Pancreas (tissue), 10 donors: ENCODE results near the gene FBXO5. TPM values are rescaled to one million over a fixed set of nuclear protein-coding genes. Genes with fewer than 3 reads are reported as not detected.
"Not testable (repeated sequence)": the region's sequence is repeated elsewhere in the genome, so short reads cannot be mapped to it uniquely, and the experiment has no call there.

Experiments used
- ATAC-seq, 4 donors: fragments of 200-7000 bp; cut with Tn5 transposase; one replicate each; pipeline versions ENCODE4 v1.8.0 to v1.9.1; 2020; ENCODE audit warnings: mild to moderate bottlenecking in 4 of 4, moderate library complexity in 4 of 4
- DNase-seq, 6 donors: peaks; one replicate each; pipeline ENCODE4 v3.0.0-alpha.2; 2020
- FAIRE-seq: peaks from 2 replicates; lab custom pipeline; 2012; peaks lifted over from hg19 to GRCh38; lab: Jason Lieb, UNC
- H3K27ac ChIP-seq, 4 donors: fragments of 200-600 bp; sonication (generic); 1 replicate in 3 of 4; 2 replicates in 1 of 4; pipeline versions ENCODE4 v1.5.0 to v1.8.0; 2020
- H3K27me3 ChIP-seq, 4 donors: fragments of 200-600 bp; one replicate each; pipeline ENCODE4 v1.8.0; 2021
- H3K36me3 ChIP-seq, 3 donors: fragments of 200-600 bp; sonication (generic) in 1 of 3; one replicate each; pipeline versions ENCODE4 v1.5.0 to v1.8.0; 2020 to 2021
- H3K4me1 ChIP-seq, 3 donors: fragments of 200-600 bp; one replicate each; pipeline ENCODE4 v1.8.0; 2021
- H3K4me3 ChIP-seq, 4 donors: fragments of 200-600 bp; sonication (generic) in 2 of 4; one replicate each; pipeline versions ENCODE4 v1.5.0 to v1.8.0; 2020 to 2021
- H3K9me3 ChIP-seq, 4 donors: fragments of 200-600 bp; one replicate each; pipeline ENCODE4 v1.8.0; 2021
- CTCF ChIP-seq, 4 donors: fragments of 200-600 bp; sonication (generic) in 3 of 4; IDR thresholded peaks; one replicate each; pipeline versions ENCODE4 v1.5.0 to v1.8.0; 2021; ENCODE audit warnings: antibody characterized with exemption in 4 of 4
- WGBS, 2 donors: extraction: QIAGEN DNeasy Blood & Tissue Kit; methylation state at CpG; one replicate each; pipeline ENCODE4 v1.1.7; 2013; 5-methylcytosine and 5-hydroxymethylcytosine counted together
- intact Hi-C, 3 donors: fragments of 100-400 bp; cut with DNase I; formaldehyde crosslinking; loops; one replicate each; pipeline versions ENCODE4 v1.11.1 to v1.14.2; 2022
- polyA plus RNA-seq, 2 donors: library from polyadenylated mRNA; stranded (reverse); fragments of 200-250 nt; gene quantifications; one replicate each; pipeline ENCODE4 v1.2.3, GENCODE V29; 2013
- total RNA-seq, 6 donors: library from RNA; stranded (reverse); fragmentation: NEBNext Ultra II Directional in 4 of 6; extraction: Animal tissue kit (Norgen Biotek cat#: 25700) in 4 of 6; gene quantifications; one replicate each; pipeline versions ENCODE4 v1.2.1 to v1.2.4, GENCODE V29; 2021 to 2023
- donor health status: healthy with polysubstance abuse.
- donor health status: DM: no; HTN: no; CAD: no; lungs with moderate emphysema.
- donor health status: DM: no; HTN: no; CAD: no.
- donor health status: control.
- donor health status: control.
- donor health status: Bipolar disorder and iron deficiency.
- donor health status: DM: yes; HTN: yes; CAD: no.
- donor health status: DM: no; HTN: no; CAD: no.
- donor health status: DM: no; HTN: no; CAD: no.
- donor health status: DM: yes; HTN: yes; CAD: no.

FBXO5 gene
- total and polyA plus RNA-seq, 8 donors, result 0.57 to 3.2 (median 1.5) TPM

DNA sequence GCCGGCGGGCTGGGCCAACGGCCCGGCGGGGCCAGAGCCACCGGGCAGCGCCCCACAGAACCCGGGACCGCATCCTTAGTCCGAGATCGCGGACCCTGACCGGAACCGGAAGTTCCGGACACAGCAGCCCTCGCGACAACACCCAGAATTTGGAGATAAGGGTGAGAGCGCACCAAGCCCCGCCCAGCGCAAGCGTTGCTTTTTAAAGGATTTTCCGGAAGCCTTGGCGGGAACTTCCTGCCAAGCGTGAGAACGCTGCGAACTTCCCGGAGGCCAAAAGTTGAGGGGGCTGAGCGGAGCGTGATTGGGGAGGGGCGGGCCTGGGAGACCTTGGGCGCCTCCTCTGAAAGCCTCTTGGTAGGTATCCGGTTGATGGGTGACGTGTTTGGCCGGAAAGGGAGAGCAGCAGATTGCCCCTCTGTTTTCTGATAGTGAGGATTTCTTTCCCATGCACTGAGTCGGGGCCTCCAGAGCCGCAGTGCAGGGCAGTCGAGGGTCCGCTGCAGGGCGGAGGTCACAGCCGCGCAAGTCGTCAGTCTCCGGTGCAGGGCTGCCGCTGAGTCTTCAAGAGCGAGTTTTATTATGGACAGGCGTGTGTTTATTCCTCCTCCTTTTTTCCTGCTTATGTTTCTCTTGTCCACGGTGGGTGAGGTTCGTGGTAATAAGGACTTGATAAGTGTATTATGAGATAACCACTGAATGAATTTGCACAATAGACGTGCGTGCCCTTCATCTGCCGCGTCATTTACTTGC, 19.9 kb upstream of the FBXO5 start, which contains the start of gene MTRF1L:
TSS of gene MTRF1L (minus strand) at position 97 of the 753 bp plus-strand sequence. CDS start at position 73, 24 bp downstream.
- FAIRE-seq (peak; percentile 63), DNase-seq (peak; percentile 89 to 94 (median 92)), ATAC-seq (peak; percentile 97 to 99 (median 98))
- Histone ChIP-seq H3K4me3 (peak within 1 kb of the TSS; percentile 57 to 92 (median 68)), H3K27ac (peak within 1 kb of the TSS; percentile 48 to 86 (median 68)), H3K9me3 (no peaks in the 10 kb centered on the region), H3K36me3 (no peaks in the 10 kb centered on the region), H3K27me3 (no peaks in the 10 kb centered on the region), H3K4me1 (peaks cover 4 to 32% (median 31%) of the 10 kb centered on the region in 3 donors)
- intact Hi-C loops, result no loop called here
- 0 to 1% methylated on average over 50 to 52 of the region's 52 CpGs for WGBS, 2 donors
- no peak for TF ChIP-seq CTCF (IDR thresholded peaks at IDR 0.05)

GRCh38 chr6:153001767-153002612, 19.1 kb upstream of the FBXO5 start:
- peak overlapping the region; percentile 57 to 92 (median 68) for H3K4me3 ChIP-seq
- H3K9me3 ChIP-seq, result no peaks in the 10 kb centered on the region
- H3K27me3 ChIP-seq, result no peaks in the 10 kb centered on the region
- peaks cover 4 to 32% (median 31%) of the 10 kb centered on the region in 3 donors for H3K4me1 ChIP-seq
- intact Hi-C loops, result no loop called here
- peak in 1 of 6 donors; percentile 15 for DNase-seq
- H3K36me3 ChIP-seq, result no peaks in the 10 kb centered on the region
- H3K27ac ChIP-seq, result peak overlapping the region; percentile 48 to 86 (median 68)
- FAIRE-seq, result no peak
- ATAC-seq, result peak; percentile 1 to 59 (median 6)
- TF ChIP-seq CTCF (IDR thresholded peaks at IDR 0.05), result no peak
- WGBS, 2 donors, result 4 to 5% methylated on average over 17 to 25 of the region's 31 CpGs

- intact Hi-C loops, H3K4me3 ChIP-seq, H3K36me3 ChIP-seq, ATAC-seq, H3K9me3 ChIP-seq, H3K27me3 ChIP-seq, FAIRE-seq, DNase-seq, H3K27ac ChIP-seq: not testable (repeated sequence)
- H3K4me1 ChIP-seq, result peaks cover 4 to 32% (median 31%) of the 10 kb centered on the region in 3 donors
- 95% methylated on average over 9 of the region's 9 CpGs for WGBS, 2 donors
Measured at GRCh38 chr6:153000790-153001189, 17.9 kb upstream of the FBXO5 start.

GRCh38 chr6:153000243-153000642, 17.4 kb upstream of the FBXO5 start:
- Histone ChIP-seq H3K4me1 (peaks cover 4 to 32% (median 31%) of the 10 kb centered on the region in 3 donors), H3K27me3 (no peaks in the 10 kb centered on the region), H3K9me3 (no peaks in the 10 kb centered on the region), H3K4me3 (no peak overlapping the region), H3K27ac (no peak overlapping the region), H3K36me3 (no peaks in the 10 kb centered on the region)
- no peak for TF ChIP-seq CTCF (IDR thresholded peaks at IDR 0.05)
- FAIRE-seq (no peak), DNase-seq (no peak), ATAC-seq (no peak)
- intact Hi-C loops, result no loop called here

DNA sequence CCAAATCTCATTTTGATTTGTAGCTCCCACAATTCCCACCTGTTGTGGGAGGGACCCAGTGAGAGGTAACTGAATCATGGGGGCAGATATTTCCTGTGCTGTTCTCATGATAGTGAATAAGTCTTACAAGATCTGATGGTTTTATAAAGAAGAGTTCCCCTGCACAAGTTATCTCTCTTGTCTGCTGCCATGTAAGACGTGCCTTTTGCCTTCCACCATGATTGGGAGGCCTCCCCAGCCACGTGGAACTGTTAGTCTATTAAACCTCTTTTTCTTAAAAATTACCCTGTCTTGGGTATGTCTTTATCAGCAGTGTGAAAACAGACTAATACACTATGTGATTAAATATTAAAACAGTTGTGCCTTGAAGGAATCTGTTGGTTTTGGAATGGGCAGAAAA, 16.7 kb upstream of the FBXO5 start:
- DNase-seq, H3K36me3 ChIP-seq, intact Hi-C loops, H3K9me3 ChIP-seq, H3K27me3 ChIP-seq, H3K27ac ChIP-seq, H3K4me3 ChIP-seq, ATAC-seq, FAIRE-seq: not testable (repeated sequence)
- 68 to 72% methylated on average over 2 of the region's 2 CpGs for WGBS, 2 donors
- H3K4me1 ChIP-seq, result peaks cover 4 to 32% (median 31%) of the 10 kb centered on the region in 3 donors
